HEK293 (cell line): ENCODE data around the gene SEMG2.

Source experiments
- CTCF ChIA-PET: fragments of 350-600 bp; formaldehyde crosslinking; extraction: SDS; loops from one replicate; lab custom pipeline; 2021; ENCODE audit warnings: antibody characterized with exemption; lab: Yijun Ruan, JAX
- POLR2A ChIA-PET: fragments of 300-600 bp; formaldehyde crosslinking; extraction: SDS; loops from one replicate; lab custom pipeline; 2020; ENCODE audit warnings: antibody characterized with exemption, inconsistent platforms; lab: Yijun Ruan, JAX
- H3K27ac ChIP-seq: fragments of 200-500 bp; sonication (Bioruptor generic); 2 replicates; pipeline ENCODE4 v1.5.1; 2014; ENCODE audit warnings: low read depth, low read length, control low read depth, inconsistent platforms; ENCODE audit errors: extremely low read depth
- H3K36me3 ChIP-seq, 2 experiments: fragments of 200-500 bp in 1 of 2; sonication (Bioruptor generic) in 1 of 2; 1 replicate in 1 of 2; 2 replicates in 1 of 2; pipeline ENCODE4 v1.5.1; 2014 to 2017; ENCODE audit warnings: inconsistent platforms in 2 of 2, low read length in 2 of 2; ENCODE audit not compliant: control insufficient read depth in 2 of 2, insufficient read depth in 1 of 2
- H3K4me1 ChIP-seq: fragments of 200-500 bp; sonication (Bioruptor generic); 2 replicates; pipeline ENCODE4 v1.5.1; 2014; ENCODE audit warnings: mild to moderate bottlenecking, low read length, inconsistent platforms; ENCODE audit not compliant: control insufficient read depth, insufficient read depth
- H3K4me3 ChIP-seq: 2 replicates; pipeline ENCODE4 v1.5.1; 2011; ENCODE audit warnings: low read depth, mild to moderate bottlenecking, control low read depth, low read length, moderate library complexity
- H3K9me3 ChIP-seq: fragments of 200-500 bp; sonication (Bioruptor generic); 2 replicates; pipeline ENCODE4 v1.5.1; 2014; ENCODE audit warnings: low read depth, low read length, inconsistent platforms; ENCODE audit not compliant: control insufficient read depth, insufficient read depth
- MZF1 ChIP-seq: fragments of 450-650 bp; formaldehyde crosslinking; IDR thresholded peaks from 2 replicates; pipeline ENCODE4 v1.5.1; 2017; ENCODE audit warnings: missing biosample characterization, missing genetic modification characterization, borderline replicate concordance
- PRDM1 ChIP-seq: fragments of 450-650 bp; formaldehyde crosslinking; IDR thresholded peaks from 2 replicates; pipeline ENCODE4; 2016; ENCODE audit warnings: missing biosample characterization, missing genetic modification characterization
- REPIN1 ChIP-seq: fragments of 450-650 bp; formaldehyde crosslinking; IDR thresholded peaks from 2 replicates; pipeline ENCODE4 v1.5.1; 2017; ENCODE audit warnings: missing biosample characterization, missing genetic modification characterization, low read depth
- REST ChIP-seq: fragments of 450-650 bp; formaldehyde crosslinking; IDR thresholded peaks from 2 replicates; pipeline ENCODE4 v1.5.1; 2016; ENCODE audit warnings: missing biosample characterization, missing genetic modification characterization
- SCRT2 ChIP-seq: fragments of 450-650 bp; formaldehyde crosslinking; IDR thresholded peaks from 2 replicates; pipeline ENCODE4 v1.5.1; 2016; ENCODE audit warnings: missing biosample characterization, missing genetic modification characterization
- SP7 ChIP-seq: fragments of 450-650 bp; formaldehyde crosslinking; IDR thresholded peaks from 2 replicates; pipeline ENCODE4 v1.5.1; 2016; ENCODE audit warnings: missing biosample characterization, missing genetic modification characterization
- ZBTB10 ChIP-seq: fragments of 450-650 bp; formaldehyde crosslinking; IDR thresholded peaks from 2 replicates; pipeline ENCODE4 v1.5.1; 2016; ENCODE audit warnings: missing biosample characterization, missing genetic modification characterization
- ZBTB49 ChIP-seq: fragments of 450-650 bp; formaldehyde crosslinking; IDR thresholded peaks from 2 replicates; pipeline ENCODE4 v1.5.1; 2016; ENCODE audit warnings: missing biosample characterization, missing genetic modification characterization, low read depth
- ZEB2 ChIP-seq: fragments of 450-650 bp; formaldehyde crosslinking; IDR thresholded peaks from 2 replicates; pipeline ENCODE4 v1.5.1; 2016; ENCODE audit warnings: missing biosample characterization, missing genetic modification characterization
- ZFHX2 ChIP-seq: fragments of 450-650 bp; formaldehyde crosslinking; conservative IDR thresholded peaks from 2 replicates; pipeline ENCODE4 v1.5.1; 2016; ENCODE audit warnings: missing biosample characterization, missing genetic modification characterization
- ZFP3 ChIP-seq: fragments of 450-650 bp; formaldehyde crosslinking; IDR thresholded peaks from 2 replicates; pipeline ENCODE4 v1.5.1; 2016; ENCODE audit warnings: low read depth, missing biosample characterization, missing genetic modification characterization
- ZFP37 ChIP-seq: fragments of 450-650 bp; formaldehyde crosslinking; IDR thresholded peaks from 2 replicates; pipeline ENCODE4 v1.5.1; 2016; ENCODE audit warnings: missing biosample characterization, missing genetic modification characterization
- ZNF155 ChIP-seq: fragments of 450-650 bp; formaldehyde crosslinking; IDR thresholded peaks from 2 replicates; pipeline ENCODE4 v1.5.1; 2016; ENCODE audit warnings: missing biosample characterization, missing genetic modification characterization
- ZNF274 ChIP-seq, 2 experiments: fragments of 200-500 bp in 1 of 2; fragments of 450-650 bp in 1 of 2; sonication (Bioruptor generic) in 1 of 2; formaldehyde crosslinking in 1 of 2; IDR thresholded peaks; 2 replicates each; pipeline versions ENCODE4 v1.5.1 to v1.6.1; 2014 to 2016; ENCODE audit warnings: borderline replicate concordance in 1 of 2, inconsistent platforms in 1 of 2, low read length in 1 of 2, missing biosample characterization in 1 of 2, missing genetic modification characterization in 1 of 2
- ZNF341 ChIP-seq: fragments of 450-650 bp; formaldehyde crosslinking; IDR thresholded peaks from 2 replicates; pipeline ENCODE4; 2016; ENCODE audit warnings: low read depth, missing biosample characterization, missing genetic modification characterization
- ZNF510 ChIP-seq: fragments of 450-650 bp; formaldehyde crosslinking; IDR thresholded peaks from 2 replicates; pipeline ENCODE4 v1.5.1; 2018; ENCODE audit warnings: mild to moderate bottlenecking, missing genetic modification characterization, missing biosample characterization; ENCODE audit not compliant: insufficient replicate concordance
- ZNF514 ChIP-seq: fragments of 450-650 bp; formaldehyde crosslinking; IDR thresholded peaks from 2 replicates; pipeline ENCODE4 v1.5.1; 2016; ENCODE audit warnings: missing biosample characterization, missing genetic modification characterization
- ZNF518A ChIP-seq: fragments of 450-650 bp; formaldehyde crosslinking; conservative IDR thresholded peaks from 2 replicates; pipeline ENCODE4 v1.5.1; 2016; ENCODE audit warnings: low read depth, missing biosample characterization, missing genetic modification characterization
- ZNF600 ChIP-seq: fragments of 450-650 bp; formaldehyde crosslinking; IDR thresholded peaks from 2 replicates; pipeline ENCODE4 v1.5.1; 2016; ENCODE audit warnings: missing biosample characterization, missing genetic modification characterization
- ZNF621 ChIP-seq: fragments of 450-650 bp; formaldehyde crosslinking; IDR thresholded peaks from 2 replicates; pipeline ENCODE4 v1.5.1; 2017; ENCODE audit warnings: missing biosample characterization, missing genetic modification characterization
- ZNF670 ChIP-seq: fragments of 450-650 bp; formaldehyde crosslinking; IDR thresholded peaks from 2 replicates; pipeline ENCODE4 v1.5.1; 2016; ENCODE audit warnings: missing biosample characterization, missing genetic modification characterization, low read depth
- ZNF791 ChIP-seq: fragments of 450-650 bp; formaldehyde crosslinking; IDR thresholded peaks from 2 replicates; pipeline ENCODE4 v1.5.1; 2016; ENCODE audit warnings: missing biosample characterization, missing genetic modification characterization
- ZSCAN23 ChIP-seq: fragments of 450-650 bp; formaldehyde crosslinking; IDR thresholded peaks from 2 replicates; pipeline ENCODE4 v1.5.1; 2016; ENCODE audit warnings: missing biosample characterization, missing genetic modification characterization
- ZSCAN30 ChIP-seq: fragments of 450-650 bp; IDR thresholded peaks from 2 replicates; pipeline ENCODE4 v1.5.1; 2018; ENCODE audit warnings: missing biosample characterization, mild to moderate bottlenecking, missing genetic modification characterization, moderate library complexity

SEMG2 gene

GRCh38 chr20:45191926-45192325, 29.2 kb upstream of the SEMG2 start:
- CTCF ChIA-PET, result no interaction called here
- POLR2A ChIA-PET, result no interaction called here
- TF ChIP-seq ZNF791 (tag by site-specific recombination) (no peak), ZBTB49 (tag by site-specific recombination) (no peak), REPIN1 (no peak), ZFP37 (tag by site-specific recombination) (no peak), ZBTB10 (tag by site-specific recombination) (no peak), ZFHX2 (tag by site-specific recombination) (no peak), ZNF274 (IDR thresholded peaks at IDR 0.05; ENCODE audit: low read length) (no peak), ZNF274 (tag by site-specific recombination; IDR thresholded peaks at IDR 0.05; ENCODE audit: borderline replicate concordance) (no peak), ZNF621 (tag by site-specific recombination) (no peak), ZSCAN30 (no peak), SCRT2 (no peak), ZFP3 (tag by site-specific recombination) (no peak), ZNF514 (tag by site-specific recombination) (no peak), ZNF670 (tag by site-specific recombination) (no peak), PRDM1 (tag by site-specific recombination) (no peak), MZF1 (tag by site-specific recombination) (no peak), ZSCAN23 (no peak), ZEB2 (tag by site-specific recombination) (no peak), ZNF155 (tag by site-specific recombination) (no peak), SP7 (tag by site-specific recombination) (no peak), ZNF341 (no peak)
- H3K27ac ChIP-seq, result no peak overlapping the region
- no peaks in the 10 kb centered on the region for H3K4me1 ChIP-seq
- no peaks in the 10 kb centered on the region for H3K36me3 ChIP-seq
- H3K9me3 ChIP-seq, result no peaks in the 10 kb centered on the region
- H3K4me3 ChIP-seq, result no peak overlapping the region

GRCh38 chr20:45193331-45193730, 27.8 kb upstream of the SEMG2 start:
- H3K27ac ChIP-seq, result no peak overlapping the region
- H3K9me3 ChIP-seq, result no peaks in the 10 kb centered on the region
- H3K36me3 ChIP-seq, result no peaks in the 10 kb centered on the region
- POLR2A ChIA-PET, result no interaction called here
- CTCF ChIA-PET, result no interaction called here
- H3K4me3 ChIP-seq, result no peak overlapping the region
- no peaks in the 10 kb centered on the region for H3K4me1 ChIP-seq
- TF ChIP-seq ZNF600 (tag by site-specific recombination) (no peak), ZNF510 (tag by site-specific recombination) (no peak), ZNF518A (tag by site-specific recombination) (no peak), REST (tag by site-specific recombination) (no peak)
